HG02970 (cell line): ENCODE data around the gene ABCD2.
"Not testable (repeated sequence)": the region's sequence is repeated elsewhere in the genome, so short reads cannot be mapped to it uniquely, and the experiment has no call there.

Experiments used
- ATAC-seq: cut with Tn5 transposase; IDR thresholded peaks from one replicate; pipeline ENCODE4 v1.9.1; 2021; ENCODE audit warnings: mild to moderate bottlenecking, moderate library complexity, moderate number of reproducible peaks; ENCODE audit not compliant: unreplicated experiment, low FRiP score

The ABCD2 gene

DNA sequence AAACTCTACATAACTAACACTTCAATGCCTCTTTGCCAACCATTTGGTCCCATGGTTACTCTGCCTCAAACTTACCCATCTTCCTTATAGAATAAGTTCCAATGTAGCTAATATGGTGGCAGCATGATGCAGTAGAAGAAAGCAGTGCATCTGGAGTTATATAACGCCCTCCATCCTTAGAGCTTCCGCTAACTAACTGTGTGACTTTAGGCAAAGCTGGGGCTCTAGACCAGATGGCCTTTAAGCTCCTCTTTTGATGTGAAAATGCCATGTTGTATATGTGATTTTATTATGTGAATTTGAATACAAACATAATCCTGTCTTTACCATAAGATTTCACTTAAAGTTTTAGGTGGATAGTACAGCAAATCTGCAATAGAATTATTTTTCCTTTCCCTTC lies 6.1 kb downstream of the ABCD2 start:
- no peak for ATAC-seq

DNA sequence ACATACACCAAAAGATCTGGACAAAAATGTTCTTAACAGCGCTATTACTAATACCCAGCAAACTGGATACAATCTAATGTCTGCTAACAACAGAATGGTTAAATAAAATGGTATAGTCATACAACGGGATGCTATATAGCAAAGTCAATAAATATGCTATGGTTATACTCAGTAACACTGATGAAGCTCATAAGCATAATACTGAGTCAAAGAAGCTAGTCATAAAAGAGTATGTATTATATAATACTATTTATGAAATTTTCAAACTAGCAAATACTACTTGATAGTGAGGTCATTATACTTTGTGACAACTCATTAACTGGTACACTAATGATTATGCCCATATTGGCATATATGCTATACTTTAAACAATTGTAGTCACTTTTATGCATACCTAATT lies 7.4 kb downstream of the ABCD2 start:
- ATAC-seq = no peak

DNA sequence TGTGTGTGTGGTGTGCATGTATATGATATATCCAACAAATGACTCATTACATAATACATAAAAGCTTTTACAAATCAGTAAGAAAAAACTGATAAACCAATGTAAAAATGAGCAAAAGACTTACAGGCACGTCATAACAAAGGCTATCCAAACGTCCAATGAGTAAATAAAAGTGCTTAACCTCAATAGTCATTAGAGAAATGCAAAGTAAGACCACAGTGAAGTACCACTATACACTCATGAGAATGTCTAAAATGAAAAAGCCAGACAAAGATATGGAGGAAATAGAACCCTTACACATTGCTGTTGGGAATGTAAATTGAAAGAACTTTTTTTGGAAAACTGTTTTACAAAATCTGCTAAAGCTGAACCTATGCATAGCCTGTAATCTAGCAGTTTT lies 7.8 kb downstream of the ABCD2 start:
- no peak for ATAC-seq

DNA sequence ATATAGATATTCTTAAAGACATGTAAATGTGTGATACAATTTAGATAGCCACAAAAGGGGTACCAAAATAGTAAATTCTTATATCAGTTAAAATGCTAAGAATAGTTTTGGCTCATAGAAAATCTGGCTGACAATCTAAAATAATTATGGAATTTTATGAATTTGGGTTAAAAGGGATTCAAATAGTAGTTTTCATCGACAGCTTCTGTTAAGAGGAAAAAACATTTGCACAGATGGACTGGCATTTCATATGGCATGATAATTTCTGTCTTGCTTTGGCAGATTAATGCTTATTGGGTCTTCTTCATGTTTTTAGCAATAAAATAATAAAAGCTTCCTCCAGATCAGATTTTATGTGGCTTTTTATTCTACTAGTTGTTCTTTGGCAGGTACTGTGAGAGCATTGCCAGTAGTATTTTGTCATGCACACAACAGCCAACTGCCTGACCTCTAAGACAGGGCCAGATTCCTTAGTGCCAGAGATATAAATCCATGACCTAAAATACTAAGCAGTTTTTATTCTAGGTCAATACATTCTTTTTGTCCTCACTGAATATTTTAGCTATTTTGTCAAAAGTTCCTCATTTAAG lies 9.1 kb downstream of the ABCD2 start:
- no peak for ATAC-seq

DNA sequence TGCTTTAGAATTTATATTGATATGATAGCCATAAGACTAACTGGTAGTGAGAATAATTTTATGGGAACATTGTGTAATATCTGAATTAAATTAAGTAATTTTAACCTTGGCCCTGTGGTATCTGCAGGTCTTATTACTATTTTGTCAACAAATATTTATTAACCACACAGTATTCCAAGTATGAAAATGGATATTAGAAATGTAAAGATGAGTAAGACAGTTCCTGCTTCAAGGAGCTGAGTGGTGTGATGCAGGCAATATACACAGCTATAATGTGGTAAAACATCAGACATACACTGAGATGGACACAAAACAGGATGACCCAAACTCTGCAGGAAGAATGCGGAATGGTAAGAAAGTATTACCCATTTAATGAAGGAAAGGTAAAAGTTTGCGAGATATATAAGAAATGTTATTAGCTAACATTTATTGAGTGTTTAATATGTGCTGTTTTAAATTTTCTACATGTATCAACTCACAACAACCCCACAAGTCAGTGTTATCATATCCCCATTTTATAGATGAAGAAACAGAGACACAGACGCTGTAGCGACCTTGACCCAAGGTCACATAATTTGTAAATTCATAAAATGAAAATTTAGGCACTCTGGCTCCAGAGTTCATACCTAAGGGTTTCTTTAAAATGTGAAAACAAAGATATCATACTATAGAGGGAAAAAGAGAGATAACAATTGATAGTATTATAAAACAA lies 12.7 kb downstream of the ABCD2 start:
- no peak for ATAC-seq

DNA sequence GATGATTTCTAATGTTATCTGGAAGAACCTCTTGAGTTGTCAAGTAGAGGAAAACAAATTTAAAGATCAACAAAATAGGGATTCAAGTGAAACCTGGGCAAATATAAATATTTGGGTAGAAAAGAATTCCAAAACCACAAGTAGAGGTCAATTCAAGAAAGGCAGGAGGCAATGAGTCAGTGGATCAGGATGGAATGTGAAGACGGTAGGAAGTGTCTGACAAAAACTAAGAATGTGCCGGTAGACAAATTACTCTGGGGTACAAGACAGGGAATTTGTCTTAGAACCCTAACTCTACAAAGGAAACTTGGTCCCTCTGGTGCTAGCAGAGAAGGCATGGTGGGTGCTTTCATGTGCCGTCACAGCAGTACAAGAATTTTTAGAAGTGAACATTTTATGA lies 13.6 kb downstream of the ABCD2 start:
- ATAC-seq = no peak

DNA sequence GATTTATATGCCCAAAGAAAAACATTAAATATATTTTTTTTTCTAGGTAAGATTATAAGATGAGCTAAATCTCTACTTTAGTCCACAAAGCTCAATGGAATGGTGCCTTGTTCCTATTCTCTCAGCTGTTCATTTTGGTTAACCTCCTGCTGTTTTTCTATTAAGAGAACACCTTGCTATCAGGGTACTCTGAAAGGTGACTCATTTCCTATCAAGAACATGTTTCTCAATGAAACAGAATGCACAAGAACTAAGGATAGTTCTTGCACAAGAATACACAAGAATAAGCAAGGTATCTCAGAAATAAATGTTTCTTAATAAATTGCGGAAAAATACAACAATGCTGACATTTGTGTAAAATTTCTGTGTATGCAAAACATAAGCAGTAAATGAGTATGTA lies 14.1 kb downstream of the ABCD2 start:
- no peak for ATAC-seq

DNA sequence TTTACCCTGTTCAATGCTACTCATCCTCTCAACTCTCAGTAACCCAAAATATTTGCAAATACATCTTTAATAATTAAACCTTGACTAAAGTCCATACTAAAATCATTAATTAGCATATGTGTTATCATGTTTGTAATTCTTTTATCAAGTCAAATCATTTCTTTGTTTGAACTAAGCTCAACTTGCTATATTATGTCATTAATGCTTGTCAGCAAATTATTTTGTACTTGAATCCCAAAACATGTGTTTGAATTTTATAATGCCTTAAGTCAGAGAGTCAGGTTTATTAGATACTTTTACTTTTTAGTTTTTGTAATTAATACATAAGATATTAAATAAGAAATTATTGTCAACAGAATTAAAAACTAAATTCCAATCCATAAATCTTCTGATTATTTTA lies 16.5 kb downstream of the ABCD2 start:
- ATAC-seq = no peak

DNA sequence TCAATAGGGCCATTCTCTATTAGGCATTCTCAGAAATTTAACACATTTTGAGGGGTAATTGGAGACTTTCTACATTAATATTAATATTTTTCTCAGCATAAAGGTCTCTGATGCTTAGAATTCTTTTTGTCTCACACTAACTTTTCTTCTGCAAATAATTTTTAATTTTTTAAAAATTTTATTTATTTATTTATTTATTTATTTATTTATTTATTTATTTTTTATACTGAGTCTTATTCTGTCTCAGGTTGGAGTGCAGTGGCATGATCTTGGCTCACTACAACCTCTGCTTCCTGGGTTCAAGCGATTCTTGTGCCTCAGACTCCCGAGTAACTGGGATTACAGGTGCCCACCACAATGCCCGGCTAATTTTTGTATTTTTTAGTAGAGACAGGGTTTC lies 17.7 kb downstream of the ABCD2 start:
- ATAC-seq = not testable (repeated sequence)

DNA sequence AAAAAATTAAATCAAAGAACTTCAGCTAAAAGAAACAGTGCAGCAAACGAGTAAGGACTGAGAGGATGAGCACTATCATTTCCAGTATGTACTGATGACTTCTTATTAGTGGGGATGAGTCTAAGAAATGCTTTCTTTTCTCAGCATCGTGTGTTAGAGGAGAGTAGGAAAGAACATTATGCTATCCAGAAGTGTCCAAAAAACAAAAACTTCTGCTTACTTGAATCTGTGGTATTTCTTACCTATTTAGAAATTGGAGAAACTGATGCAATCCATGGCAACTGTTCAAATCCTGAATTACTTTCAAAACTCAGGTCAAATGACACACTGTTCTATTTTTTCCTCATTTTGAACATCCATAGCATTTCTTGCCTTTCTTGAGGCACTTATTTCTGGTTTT lies 23.7 kb downstream of the ABCD2 start:
- no peak for ATAC-seq

DNA sequence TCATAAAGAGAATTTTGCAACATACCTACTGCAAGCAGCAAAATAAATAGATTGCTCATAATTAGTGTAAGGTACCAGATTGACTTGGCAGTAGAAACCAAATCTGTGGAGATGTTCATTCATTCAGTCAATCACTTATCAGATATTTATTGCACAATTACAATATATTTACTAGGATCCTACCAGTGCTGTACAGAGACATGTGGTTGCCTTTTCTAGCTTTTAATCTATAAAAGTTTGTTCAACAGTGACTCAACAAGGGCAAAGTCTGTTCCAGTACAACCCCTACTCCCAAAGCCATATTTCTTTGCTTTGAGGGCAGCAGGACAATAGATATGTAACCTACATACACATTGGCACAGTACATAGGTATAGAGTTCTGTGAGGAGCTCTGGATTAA lies 27.3 kb downstream of the ABCD2 start:
- no peak for ATAC-seq

DNA sequence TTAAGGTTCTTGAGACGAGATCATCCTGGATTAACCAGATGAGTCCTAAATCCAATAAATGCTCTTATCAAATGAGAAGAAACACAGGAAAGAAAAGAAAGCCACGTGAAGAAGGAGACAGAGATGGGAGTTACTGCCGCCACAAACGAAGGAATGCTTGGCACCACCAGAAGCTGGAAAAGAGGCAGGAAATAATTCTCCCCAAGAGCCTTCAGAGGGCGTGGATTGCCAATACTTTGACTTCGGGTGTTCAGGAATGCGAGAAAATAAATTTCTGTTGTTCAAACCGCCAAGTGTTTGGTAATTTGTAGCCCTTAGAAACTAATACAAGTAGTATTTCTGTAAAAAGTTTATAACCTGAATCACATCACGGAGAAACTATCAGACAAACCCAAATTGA lies 31.3 kb downstream of the ABCD2 start:
- ATAC-seq = no peak

DNA sequence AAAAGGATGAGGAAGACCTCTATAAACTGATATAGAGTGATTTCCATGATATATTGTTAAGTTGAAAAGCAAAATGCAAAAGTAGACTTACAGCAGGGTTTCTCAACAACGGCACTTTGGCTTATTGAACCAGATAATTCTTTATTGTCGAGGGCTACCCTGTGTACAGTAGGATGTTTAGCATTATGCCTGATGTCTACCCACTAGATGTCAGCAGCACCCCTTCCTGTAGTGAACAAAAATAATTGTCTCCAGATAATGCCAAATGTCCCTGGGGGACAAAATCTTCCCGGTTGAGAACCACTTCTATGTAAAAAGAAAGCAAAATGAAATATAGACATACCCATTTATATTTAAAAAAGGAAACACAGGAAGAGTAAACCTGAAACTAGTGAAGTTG lies 32.4 kb downstream of the ABCD2 start:
- no peak for ATAC-seq

DNA sequence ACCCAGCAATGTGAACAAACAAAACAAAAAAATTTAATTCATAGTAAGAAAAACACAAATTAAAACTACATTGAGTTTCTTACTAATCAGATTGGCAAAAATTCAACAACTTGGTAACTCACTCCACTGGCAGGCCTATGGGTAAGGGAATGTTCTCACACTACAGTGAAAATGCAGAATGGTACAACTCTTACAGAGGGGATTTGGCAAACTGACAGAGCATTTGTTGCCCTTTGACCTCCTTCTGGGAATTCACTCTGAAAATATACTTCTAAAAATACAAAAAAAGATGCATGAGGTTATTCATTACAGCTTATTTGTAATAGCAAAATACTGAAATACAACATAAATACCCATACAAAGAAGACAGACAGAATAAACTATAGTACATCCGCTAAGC lies 32.8 kb downstream of the ABCD2 start:
- ATAC-seq = no peak

DNA sequence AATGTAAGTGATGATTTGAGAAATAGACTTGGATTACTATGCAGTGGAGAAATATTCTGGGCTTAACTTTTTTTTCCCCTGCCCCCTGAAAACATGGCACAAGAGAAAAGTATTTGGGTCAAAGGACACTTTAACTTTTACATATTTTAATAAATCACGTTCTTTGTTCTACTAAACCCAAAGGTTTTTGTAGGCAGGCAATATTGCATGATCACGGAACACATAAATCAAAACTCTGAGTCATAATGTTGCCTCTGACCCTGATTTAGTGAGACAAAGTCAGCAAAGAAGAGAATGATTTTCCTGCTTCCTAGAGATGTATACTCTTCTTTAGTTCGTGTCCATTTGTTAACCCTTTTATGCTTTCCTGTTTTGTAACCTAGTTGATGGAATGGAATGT lies 38.0 kb downstream of the ABCD2 start:
- no peak for ATAC-seq

DNA sequence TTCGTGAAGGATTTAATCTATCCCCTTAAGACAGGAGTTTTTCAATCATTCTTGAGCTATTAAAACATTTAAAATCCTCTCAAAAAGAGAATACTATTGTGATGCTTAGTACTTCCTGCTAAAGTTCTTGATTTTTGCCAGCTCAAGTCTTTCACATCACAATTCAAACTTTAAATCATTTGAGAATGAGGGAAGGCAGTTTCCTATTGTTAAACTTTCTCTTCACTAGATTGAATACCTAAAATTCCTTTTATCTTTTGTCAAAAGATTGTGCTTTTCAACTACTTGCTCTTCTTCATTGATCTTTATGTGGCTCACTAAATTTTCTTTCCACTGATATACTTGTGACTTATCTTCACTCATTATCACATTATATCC lies 44.1 kb downstream of the ABCD2 start:
- ATAC-seq = no peak

DNA sequence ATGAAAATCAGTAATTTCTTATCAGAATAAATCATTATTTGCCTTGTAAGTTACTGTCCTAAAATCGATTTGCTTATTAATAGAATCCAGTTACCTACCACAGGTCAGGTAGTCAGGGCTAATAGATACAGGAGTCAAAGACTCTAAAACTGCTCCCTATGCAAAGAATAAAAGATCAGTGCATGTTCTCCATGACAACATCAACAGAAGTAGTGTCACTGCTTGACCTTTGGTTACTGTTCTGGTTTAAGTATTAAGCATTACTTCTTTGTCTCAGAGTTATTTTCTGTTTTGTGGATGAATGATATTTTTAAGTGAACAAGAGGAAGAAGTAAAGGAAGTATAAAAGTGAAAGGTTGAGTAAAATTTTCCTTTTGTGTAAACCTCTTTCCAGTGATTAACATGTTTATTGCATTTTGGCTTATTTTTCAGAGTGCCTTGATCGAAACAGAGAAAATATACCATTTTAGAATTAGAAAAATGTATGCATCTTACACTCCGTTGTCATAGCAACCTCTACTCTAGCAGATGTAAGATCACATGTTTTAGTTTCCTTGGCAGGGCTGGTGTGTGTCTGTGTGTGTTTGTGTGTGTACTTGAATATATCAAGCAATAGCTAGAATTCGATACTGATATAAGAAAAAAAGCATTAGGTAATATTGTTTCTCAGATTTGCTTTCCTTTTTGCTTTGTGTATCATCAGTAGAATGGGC lies 44.7 kb downstream of the ABCD2 start:
- no peak for ATAC-seq

DNA sequence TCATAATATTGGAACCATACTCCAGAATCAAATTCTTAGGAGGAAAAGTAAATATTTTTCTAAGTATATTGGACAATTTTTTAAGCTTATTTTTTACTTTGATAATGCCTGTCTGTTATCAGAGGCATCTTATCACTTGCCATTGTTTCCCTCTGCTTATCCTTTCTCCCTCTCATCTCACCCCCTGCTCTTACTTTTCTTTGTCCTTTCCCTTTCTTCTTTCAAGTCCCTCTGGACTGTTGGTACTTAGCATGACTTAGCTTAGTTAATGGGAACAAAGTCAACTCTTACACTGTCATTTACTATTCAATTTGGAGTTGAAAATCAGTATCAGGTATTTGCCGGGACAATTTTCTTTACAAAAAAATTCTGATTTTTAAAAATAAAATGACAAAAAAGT lies 45.2 kb downstream of the ABCD2 start:
- ATAC-seq = no peak

DNA sequence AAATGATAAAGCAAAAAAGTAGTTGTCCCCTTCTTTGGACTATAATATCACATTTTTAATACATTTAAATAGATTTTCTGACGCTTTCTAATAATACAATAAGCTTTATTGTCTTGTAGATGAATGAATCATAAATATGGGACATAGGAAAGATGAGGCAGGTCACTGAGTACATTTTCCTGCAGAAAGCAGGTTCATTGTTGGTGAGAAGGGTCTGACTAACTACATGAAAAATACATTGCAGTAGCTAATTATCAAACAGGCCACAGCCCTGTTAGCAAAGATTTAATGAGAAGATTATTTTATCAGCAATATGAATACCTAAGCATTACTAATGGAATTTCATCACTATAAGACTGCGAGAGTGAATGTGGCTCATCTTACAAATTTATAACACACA lies 45.6 kb downstream of the ABCD2 start:
- ATAC-seq = no peak

DNA sequence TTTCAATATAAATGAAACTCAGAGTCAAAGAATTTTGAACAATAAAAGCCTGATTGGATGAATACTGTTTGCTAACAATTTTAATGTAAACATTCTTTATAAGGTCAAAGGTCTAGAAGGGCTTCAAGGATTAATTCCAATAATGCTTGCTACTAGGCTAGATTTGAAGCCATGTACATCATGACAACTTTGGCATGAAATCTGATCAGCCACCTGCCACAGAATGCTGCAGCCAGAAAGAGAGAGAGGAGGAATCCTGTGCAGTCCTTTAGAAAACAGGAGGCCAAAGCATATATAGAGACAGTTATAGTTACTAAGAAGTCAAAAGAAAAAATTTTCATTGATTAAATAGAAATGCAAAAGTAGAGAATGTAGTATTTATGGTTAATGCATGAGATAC lies 47.1 kb downstream of the ABCD2 start:
- no peak for ATAC-seq

DNA sequence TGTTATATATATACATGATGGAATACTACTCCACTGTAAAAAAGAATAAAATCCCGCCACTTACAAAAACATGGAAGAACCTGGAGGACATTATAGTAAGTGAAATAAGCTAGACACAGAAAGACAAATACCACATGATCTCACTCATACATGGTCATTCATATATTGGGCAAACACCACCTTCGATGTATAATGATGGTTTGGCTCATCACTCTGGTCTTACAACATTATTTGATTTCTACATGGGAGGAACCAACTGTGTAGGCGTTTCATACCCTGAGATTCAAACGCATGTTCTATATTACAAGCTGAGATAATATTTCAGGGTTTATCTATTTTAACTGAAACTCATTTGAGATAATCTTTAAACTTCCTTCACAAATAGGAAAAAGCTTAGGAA lies 48.3 kb downstream of the ABCD2 start:
- ATAC-seq = no peak

DNA sequence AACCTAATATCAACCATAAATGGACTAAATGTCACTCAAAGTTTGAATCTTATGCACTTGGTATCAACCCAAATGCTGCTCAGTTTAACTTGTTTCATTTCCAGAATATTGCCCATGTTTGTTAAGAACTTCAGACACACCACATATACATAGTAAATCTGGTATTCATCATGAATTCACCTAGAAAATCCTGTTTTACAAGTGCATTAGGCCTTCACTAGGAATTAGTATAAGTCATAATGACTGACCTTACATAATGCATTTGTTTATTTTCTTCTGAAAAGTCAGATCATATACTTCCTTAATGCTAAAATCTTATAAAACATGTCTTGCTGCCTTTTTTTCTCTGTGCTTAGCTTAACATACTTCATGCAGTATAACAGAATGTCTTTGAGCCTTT lies 66.1 kb downstream of the ABCD2 start:
- no peak for ATAC-seq
